ENCODE measurements around the gene KCNJ10.
A peak's percentile ranks its signal among the peaks of the same experiment; 100 is the strongest.

Gene KCNJ10

DNA sequence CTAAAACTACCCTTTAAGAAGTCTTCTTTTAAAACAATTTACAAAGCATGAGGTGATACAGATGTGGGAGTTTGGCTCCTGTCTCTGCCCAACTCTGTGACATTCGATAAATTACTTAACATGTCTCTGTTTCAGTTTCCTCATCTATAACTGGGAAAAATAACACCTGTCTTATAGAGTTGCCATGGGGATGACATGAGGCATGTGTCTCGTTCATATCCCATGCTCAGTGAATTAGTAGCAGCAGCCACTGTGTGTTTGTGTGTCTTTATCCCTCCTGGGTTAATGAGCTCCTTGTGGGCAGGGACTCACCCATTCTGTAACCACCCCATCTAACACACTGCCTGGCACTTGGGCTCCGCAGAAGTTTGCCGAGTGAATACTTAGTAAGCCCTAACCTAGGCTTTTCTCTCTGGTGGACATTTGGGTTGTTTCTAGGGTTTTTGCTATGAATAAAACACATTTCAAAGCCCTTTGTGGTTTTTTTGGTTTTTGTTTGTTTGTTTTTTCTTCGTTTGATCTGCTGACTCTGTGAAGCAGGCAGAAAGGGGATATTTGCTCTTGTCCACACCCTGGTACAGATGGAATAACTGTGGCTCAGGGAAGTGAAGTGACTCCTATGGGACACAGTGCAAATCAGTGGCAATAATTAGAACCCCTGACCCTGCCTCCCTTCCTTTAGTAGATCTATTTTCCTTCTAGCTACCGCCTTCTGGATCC is 10.6 kb upstream of the KCNJ10 start:
- H3K9me2 ChIP-seq (replicated peaks; ENCODE audit: insufficient read depth, low read length): no peaks in the 10 kb centered on the region
- no peak overlapping the region for H3K9ac ChIP-seq (ENCODE audit: low read length)
- H3K4me2 ChIP-seq (ENCODE audit: low read depth, low read length, poor library complexity, severe bottlenecking): no peak overlapping the region
- no peaks in the 10 kb centered on the region for H3K36me3 ChIP-seq (ENCODE audit: low read length)
- no peaks in the 10 kb centered on the region for H3K9me3 ChIP-seq (ENCODE audit: insufficient read depth, low read length)
- no peaks in the 10 kb centered on the region for H3F3A ChIP-seq (ENCODE audit: insufficient read depth)
- H3K4me3 ChIP-seq (ENCODE audit: insufficient read depth, low read length, poor library complexity, severe bottlenecking): no peak overlapping the region
- no peak overlapping the region for H3K27ac ChIP-seq (ENCODE audit: low read depth, low read length)
- no peaks in the 10 kb centered on the region for H4K20me1 ChIP-seq (ENCODE audit: low read depth, low read length)
- no peak for TF ChIP-seq EZH2phosphoT487 (conservative IDR thresholded peaks at IDR 0.05; ENCODE audit: low read length)
- TF ChIP-seq, protein P1, sequence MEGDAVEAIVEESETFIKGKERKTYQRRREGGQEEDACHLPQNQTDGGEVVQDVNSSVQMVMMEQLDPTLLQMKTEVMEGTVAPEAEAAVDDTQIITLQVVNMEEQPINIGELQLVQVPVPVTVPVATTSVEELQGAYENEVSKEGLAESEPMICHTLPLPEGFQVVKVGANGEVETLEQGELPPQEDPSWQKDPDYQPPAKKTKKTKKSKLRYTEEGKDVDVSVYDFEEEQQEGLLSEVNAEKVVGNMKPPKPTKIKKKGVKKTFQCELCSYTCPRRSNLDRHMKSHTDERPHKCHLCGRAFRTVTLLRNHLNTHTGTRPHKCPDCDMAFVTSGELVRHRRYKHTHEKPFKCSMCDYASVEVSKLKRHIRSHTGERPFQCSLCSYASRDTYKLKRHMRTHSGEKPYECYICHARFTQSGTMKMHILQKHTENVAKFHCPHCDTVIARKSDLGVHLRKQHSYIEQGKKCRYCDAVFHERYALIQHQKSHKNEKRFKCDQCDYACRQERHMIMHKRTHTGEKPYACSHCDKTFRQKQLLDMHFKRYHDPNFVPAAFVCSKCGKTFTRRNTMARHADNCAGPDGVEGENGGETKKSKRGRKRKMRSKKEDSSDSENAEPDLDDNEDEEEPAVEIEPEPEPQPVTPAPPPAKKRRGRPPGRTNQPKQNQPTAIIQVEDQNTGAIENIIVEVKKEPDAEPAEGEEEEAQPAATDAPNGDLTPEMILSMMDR (IDR thresholded peaks at IDR 0.05; ENCODE audit: insufficient read depth, low read length, poor library complexity, severe bottlenecking): no peak
- no peaks in the 10 kb centered on the region for H3K79me2 ChIP-seq (ENCODE audit: insufficient read depth, low read length)
- no peaks in the 10 kb centered on the region for H3K27me3 ChIP-seq (ENCODE audit: low read length)
- no peak overlapping the region for H2AFZ ChIP-seq (ENCODE audit: low read depth, low read length, severe bottlenecking)

DNA sequence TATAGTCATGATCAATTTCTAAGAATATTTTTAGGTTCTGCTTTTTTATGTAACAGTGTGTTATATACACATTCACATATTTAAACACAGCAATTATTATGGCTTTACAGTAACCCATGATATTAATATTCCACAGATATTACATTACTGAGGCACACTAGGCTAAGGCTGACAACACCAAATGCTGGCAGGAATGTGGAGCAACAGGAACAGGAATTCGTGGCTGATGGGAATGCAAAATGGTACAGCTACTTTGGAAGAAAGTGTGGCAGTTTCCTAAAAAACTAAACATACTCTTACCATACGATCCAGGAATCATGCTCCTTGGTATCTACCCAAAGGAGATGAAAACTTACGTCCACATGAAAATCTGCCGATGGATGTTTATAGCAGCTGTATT is 9.5 kb upstream of the KCNJ10 start:
- no peak overlapping the region for H3K27ac ChIP-seq (ENCODE audit: low read depth, low read length)
- no peak overlapping the region for H3K4me3 ChIP-seq (ENCODE audit: insufficient read depth, low read length, poor library complexity, severe bottlenecking)
- no peaks in the 10 kb centered on the region for H3K36me3 ChIP-seq (ENCODE audit: low read length)
- no peaks in the 10 kb centered on the region for H3K79me2 ChIP-seq (ENCODE audit: insufficient read depth, low read length)
- H3K9me2 ChIP-seq (replicated peaks; ENCODE audit: insufficient read depth, low read length): no peaks in the 10 kb centered on the region
- no peak overlapping the region for H3K9ac ChIP-seq (ENCODE audit: low read length)
- no peak for TF ChIP-seq EZH2phosphoT487 (conservative IDR thresholded peaks at IDR 0.05; ENCODE audit: low read length)
- TF ChIP-seq, protein P1 (IDR thresholded peaks at IDR 0.05; ENCODE audit: insufficient read depth, low read length, poor library complexity, severe bottlenecking): no peak
- no peak overlapping the region for H3K4me2 ChIP-seq (ENCODE audit: low read depth, low read length, poor library complexity, severe bottlenecking)
- H4K20me1 ChIP-seq (ENCODE audit: low read depth, low read length): no peaks in the 10 kb centered on the region
- no peak overlapping the region for H2AFZ ChIP-seq (ENCODE audit: low read depth, low read length, severe bottlenecking)
- H3K9me3 ChIP-seq (ENCODE audit: insufficient read depth, low read length): no peaks in the 10 kb centered on the region
- no peaks in the 10 kb centered on the region for H3F3A ChIP-seq (ENCODE audit: insufficient read depth)
- H3K27me3 ChIP-seq (ENCODE audit: low read length): no peaks in the 10 kb centered on the region

DNA sequence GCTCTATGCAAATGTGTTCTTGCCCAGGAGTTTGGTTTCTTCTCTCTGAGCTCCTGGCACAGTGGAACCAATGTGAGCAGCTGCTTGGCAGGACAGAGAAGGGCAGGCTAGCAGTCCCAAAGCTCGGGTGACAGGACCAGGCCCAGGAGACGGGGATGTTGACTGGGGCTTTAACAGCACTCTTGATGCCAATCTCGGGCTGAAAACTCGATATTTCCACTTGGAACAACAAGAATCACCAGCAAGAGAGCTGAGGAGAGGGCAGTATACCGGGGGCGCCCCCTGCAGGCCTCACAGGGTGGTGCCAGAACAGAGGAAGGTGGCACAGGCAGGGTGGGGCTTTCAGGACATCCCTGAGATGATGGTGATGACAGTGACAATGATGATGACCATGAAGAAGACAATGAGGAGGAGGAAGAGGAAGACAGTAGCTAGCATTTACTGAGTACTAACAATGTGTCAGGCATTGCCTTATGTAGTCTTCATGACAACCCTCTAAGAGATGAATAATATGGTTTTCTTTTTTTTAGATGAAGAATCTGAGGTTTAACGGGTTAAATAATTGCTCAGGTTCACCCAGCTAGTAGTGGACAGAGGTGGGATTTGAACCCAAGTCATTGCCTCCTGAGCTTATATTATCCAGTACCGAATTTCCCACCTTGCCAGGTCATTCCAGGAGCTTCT is 8.7 kb upstream of the KCNJ10 start:
- H3F3A ChIP-seq (ENCODE audit: insufficient read depth): no peaks in the 10 kb centered on the region
- no peaks in the 10 kb centered on the region for H3K79me2 ChIP-seq (ENCODE audit: insufficient read depth, low read length)
- no peak overlapping the region for H3K4me3 ChIP-seq (ENCODE audit: insufficient read depth, low read length, poor library complexity, severe bottlenecking)
- no peaks in the 10 kb centered on the region for H4K20me1 ChIP-seq (ENCODE audit: low read depth, low read length)
- H3K27me3 ChIP-seq (ENCODE audit: low read length): no peaks in the 10 kb centered on the region
- TF ChIP-seq, protein P1 (IDR thresholded peaks at IDR 0.05; ENCODE audit: insufficient read depth, low read length, poor library complexity, severe bottlenecking): peak; percentile 95
- no peak for TF ChIP-seq EZH2phosphoT487 (conservative IDR thresholded peaks at IDR 0.05; ENCODE audit: low read length)
- H3K9me2 ChIP-seq (replicated peaks; ENCODE audit: insufficient read depth, low read length): no peaks in the 10 kb centered on the region
- no peak overlapping the region for H3K9ac ChIP-seq (ENCODE audit: low read length)
- H3K4me2 ChIP-seq (ENCODE audit: low read depth, low read length, poor library complexity, severe bottlenecking): no peak overlapping the region
- no peak overlapping the region for H3K27ac ChIP-seq (ENCODE audit: low read depth, low read length)
- H2AFZ ChIP-seq (ENCODE audit: low read depth, low read length, severe bottlenecking): no peak overlapping the region
- no peaks in the 10 kb centered on the region for H3K9me3 ChIP-seq (ENCODE audit: insufficient read depth, low read length)
- H3K36me3 ChIP-seq (ENCODE audit: low read length): no peaks in the 10 kb centered on the region
